K562 (cell line): ENCODE data around the gene SLC37A3. TPM values are rescaled to one million over a fixed set of nuclear protein-coding genes. Genes with fewer than 3 reads are reported as not detected.

Experiments used
- ATF1 ChIP-seq, 2 experiments: fragments of 450-650 bp in 1 of 2; IDR thresholded peaks; 2 replicates each; pipeline ENCODE4 v1.6.1; 2016; ENCODE audit warnings: missing compliant biosample characterization in 1 of 2, missing genetic modification characterization in 1 of 2
- EWSR1 ChIP-seq: fragments of 450-650 bp; IDR thresholded peaks from 2 replicates; pipeline ENCODE4 v1.6.1; 2018; ENCODE audit warnings: borderline replicate concordance, mild to moderate bottlenecking, low read depth, moderate library complexity; ENCODE audit not compliant: partially characterized antibody
- GTF3C2 ChIP-seq: IDR thresholded peaks from 3 replicates; pipeline ENCODE4 v1.6.1; 2011; ENCODE audit warnings: borderline replicate concordance, mild to moderate bottlenecking, moderate library complexity; ENCODE audit not compliant: insufficient read length; ENCODE audit errors: extremely low read depth
- HDAC1 ChIP-seq, 2 experiments: fragments of 450-650 bp; IDR thresholded peaks; 2 replicates each; pipeline ENCODE4 v1.6.1; 2016 to 2017; ENCODE audit warnings: inconsistent platforms in 1 of 2, mild to moderate bottlenecking in 1 of 2, moderate library complexity in 1 of 2
- HSF4 ChIP-seq: fragments of 250-450 bp; sonication (Bioruptor Pico); IDR thresholded peaks from 2 replicates; pipeline ENCODE4 v2.1.2; 2022; ENCODE audit warnings: mild to moderate bottlenecking, moderate library complexity, borderline replicate concordance
- MED1 ChIP-seq: sonication (generic); formaldehyde crosslinking; IDR thresholded peaks from 2 replicates; pipeline ENCODE4 v1.8.1; 2023; ENCODE audit warnings: missing genetic modification reagents, borderline replicate concordance
- MXD1 ChIP-seq: fragments of 250-450 bp; sonication (Bioruptor Pico); IDR thresholded peaks from 2 replicates; pipeline ENCODE4 v1.8.0; 2021; ENCODE audit warnings: borderline replicate concordance, mild to moderate bottlenecking, moderate library complexity; ENCODE audit not compliant: poor library complexity, severe bottlenecking
- NKRF ChIP-seq: fragments of 450-650 bp; IDR thresholded peaks from 2 replicates; pipeline ENCODE4 v1.6.1; 2016; ENCODE audit warnings: borderline replicate concordance
- NR2C2 ChIP-seq, 2 experiments: fragments of 200-800 bp in 1 of 2; sonication (Bioruptor generic) in 1 of 2; sonication (generic) in 1 of 2; formaldehyde crosslinking in 1 of 2; IDR thresholded peaks; 2 replicates each; pipeline versions ENCODE4 v1.6.1 to v1.8.0; 2016 to 2022; ENCODE audit warnings: mild to moderate bottlenecking in 1 of 2, missing compliant biosample characterization in 1 of 2, missing genetic modification characterization in 1 of 2, missing genetic modification reagents in 1 of 2
- PURB ChIP-seq: sonication (generic); formaldehyde crosslinking; IDR thresholded peaks from 2 replicates; pipeline ENCODE4 v1.9.0; 2021; ENCODE audit warnings: low read depth, mild to moderate bottlenecking, missing genetic modification reagents
- RNF2 ChIP-seq: sonication (generic); IDR thresholded peaks from 2 replicates; pipeline ENCODE4 v1.6.1; 2016
- SMAD2 ChIP-seq: fragments of 150-350 bp; IDR thresholded peaks from 2 replicates; pipeline ENCODE4 v1.6.1; 2014; ENCODE audit warnings: low read depth, mild to moderate bottlenecking, low read length
- SMAD3 ChIP-seq: fragments of 450-650 bp; formaldehyde crosslinking; conservative IDR thresholded peaks from 2 replicates; pipeline ENCODE4 v1.4.0; 2020; ENCODE audit warnings: mild to moderate bottlenecking
- STAT6 ChIP-seq: sonication (generic); formaldehyde crosslinking; IDR thresholded peaks from 2 replicates; pipeline ENCODE4 v1.8.1; 2023; ENCODE audit warnings: mild to moderate bottlenecking, missing genetic modification reagents
- ZBTB12 ChIP-seq: fragments of 250-450 bp; sonication (Bioruptor Pico); IDR thresholded peaks from 2 replicates; pipeline ENCODE4 v1.4.0; 2020
- ZNF586 ChIP-seq: fragments of 450-650 bp; formaldehyde crosslinking; conservative IDR thresholded peaks from 2 replicates; pipeline ENCODE4 v1.4.0; 2020; ENCODE audit warnings: mild to moderate bottlenecking, moderate library complexity
- ZNF75A ChIP-seq: fragments of 450-650 bp; formaldehyde crosslinking; IDR thresholded peaks from 2 replicates; pipeline ENCODE4 v1.4.0; 2020; ENCODE audit warnings: mild to moderate bottlenecking
- ZNF76 ChIP-seq: fragments of 250-450 bp; sonication (Bioruptor Pico); IDR thresholded peaks from 2 replicates; pipeline ENCODE4 v1.4.0; 2020; ENCODE audit warnings: mild to moderate bottlenecking, moderate library complexity, borderline replicate concordance
- ZNF778 ChIP-seq: fragments of 450-650 bp; formaldehyde crosslinking; IDR thresholded peaks from 2 replicates; pipeline ENCODE4 v1.4.0; 2020; ENCODE audit warnings: mild to moderate bottlenecking, moderate library complexity
- polyA plus RNA-seq, 8 experiments: library from polyadenylated mRNA; depleted of rRNA in 4 of 8; stranded (reverse) in 5 of 8; unstranded in 3 of 8; fragments of >200 nt; fragmentation: Nextera tagmentation in 2 of 8; fragmentation: Illumina TruSeq in 1 of 8; extraction: Ambion mirVana in 2 of 8; extraction: Trizol in 1 of 8; gene quantifications; 2 replicates each; pipeline versions ENCODE4 v1.2.1 to v1.2.3, GENCODE V29; 2011 to 2014; ENCODE audit warnings: inconsistent platforms in 1 of 8, missing spikeins in 1 of 8
- total RNA-seq, 7 experiments: library from RNA; depleted of rRNA in 6 of 7; stranded (reverse); fragments of >200 nt in 6 of 7; fragmentation: Illumina TruSeq in 2 of 7; extraction: Trizol in 2 of 7; gene quantifications; 2 replicates each; pipeline versions ENCODE4 v1.2.1 to v1.2.3, GENCODE V29; 2011 to 2021; ENCODE audit warnings: low replicate concordance in 1 of 7

The SLC37A3 gene
- total and polyA plus RNA-seq, 9 of the 15 experiments (the other 6 are each of a cell fraction or from before 2014, with no cell fraction given) = 11.7 to 59.1 (median 26.8) TPM

- TF ChIP-seq EWSR1 (no peak), PURB (CRISPR knock-in tag) (no peak), SMAD2 (no peak), NR2C2 (CRISPR knock-in tag; IDR thresholded peaks at IDR 0.05) (no peak), NR2C2 (tag; IDR thresholded peaks at IDR 0.05) (no peak), ZNF75A (CRISPR knock-in tag) (no peak), MXD1 (CRISPR knock-in tag) (no peak), MED1 (CRISPR knock-in tag) (no peak), ZNF586 (CRISPR knock-in tag) (no peak), ZBTB12 (no peak), SMAD3 (CRISPR knock-in tag) (no peak; the same call in 1 of the 2 replicates), ZNF76 (no peak), HDAC1 (IDR thresholded peaks at IDR 0.05) (peak; percentile 62 to 93; a peak in 2 of 4 replicates), STAT6 (no peak), NKRF (no peak), GTF3C2 (no peak), ATF1 (CRISPR knock-in tag; IDR thresholded peaks at IDR 0.05) (no peak), ATF1 (tag; IDR thresholded peaks at IDR 0.05) (no peak), ZNF778 (CRISPR knock-in tag) (no peak), RNF2 (no peak), HSF4 (no peak)
Measured at GRCh38 chr7:140391634-140392033, 6.7 kb downstream of the SLC37A3 start (continued).
